Hepatocyte (in vitro differentiated cells): Measurements from ENCODE around the gene IL17B.

Experiments
- CTCF ChIP-seq: fragments of 200-600 bp; sonication (generic); IDR thresholded peaks from 2 replicates; pipeline ENCODE4 v1.5.1; 2016; ENCODE audit warnings: antibody characterized with exemption, mild to moderate bottlenecking; ENCODE audit not compliant: poor library complexity
- EZH2 ChIP-seq: fragments of 200-600 bp; sonication (generic); IDR thresholded peaks from 2 replicates; pipeline ENCODE4 v1.6.1; 2016; ENCODE audit warnings: antibody characterized with exemption, mild to moderate bottlenecking, borderline replicate concordance
- EZH2phosphoT487 ChIP-seq: fragments of 200-600 bp; sonication (generic); IDR thresholded peaks from one replicate; pipeline ENCODE4 v1.6.1; 2018; ENCODE audit warnings: antibody characterized with exemption, mild to moderate bottlenecking, low read depth, moderate library complexity; ENCODE audit not compliant: unreplicated experiment, severe bottlenecking

GRCh38 chr5:149387081-149387631 is 8.1 kb upstream of the IL17B start:
- TF ChIP-seq EZH2 (no peak), CTCF (no peak), EZH2phosphoT487 (no peak)
